HuH-7 (cell line): ENCODE measurements around the gene ARHGAP6.

Experiments
- DNase-seq: peaks from one replicate; pipeline ENCODE4 v3.0.0; 2011; ENCODE audit warnings: low spot score

Gene ARHGAP6

DNA sequence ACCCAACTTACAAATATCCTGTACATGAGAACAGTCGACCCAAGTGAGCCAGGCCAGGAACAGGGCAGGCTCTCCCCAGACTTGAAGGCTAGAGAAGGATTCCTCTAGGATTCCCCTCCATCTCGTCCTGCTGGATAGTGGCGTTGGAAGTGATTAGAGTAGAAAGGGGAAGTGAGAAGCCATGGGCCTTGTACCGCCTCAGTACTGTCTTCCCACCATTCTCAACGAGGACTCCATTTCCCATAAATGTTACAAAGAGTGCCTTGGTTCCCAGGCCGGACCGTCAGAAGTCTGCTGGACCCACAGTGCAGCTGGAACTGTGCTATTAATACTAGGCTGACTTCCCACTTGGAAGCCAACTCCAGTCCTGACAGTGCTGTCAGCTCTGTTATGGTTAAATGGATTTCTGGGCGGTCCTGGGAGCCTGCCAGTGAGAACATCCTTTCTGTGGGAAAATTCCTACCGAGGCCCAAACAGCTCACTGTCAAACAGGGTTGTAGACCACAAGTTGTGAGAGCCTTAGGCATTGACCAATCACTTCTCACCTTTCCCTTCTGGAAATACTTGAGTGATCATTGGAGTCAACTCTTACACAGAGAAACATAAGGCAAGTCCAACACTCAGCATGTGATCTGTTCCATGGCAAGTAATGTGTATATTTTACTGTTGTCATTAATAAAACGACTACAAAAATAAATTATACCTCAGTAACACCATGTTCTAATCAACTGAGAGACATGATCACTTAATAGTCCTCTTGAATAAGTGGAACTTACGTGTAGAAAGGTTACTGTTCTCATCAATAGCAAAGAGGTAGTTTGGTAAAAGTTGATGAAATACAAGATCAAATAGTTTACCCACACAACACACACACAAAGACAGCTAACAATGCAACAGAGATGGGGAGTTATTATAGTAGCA, 314.1 kb downstream of the ARHGAP6 start:
- no peak for DNase-seq

GRCh38 chrX:11349661-11350337, 315.9 kb downstream of the ARHGAP6 start:
- no peak for DNase-seq

DNA sequence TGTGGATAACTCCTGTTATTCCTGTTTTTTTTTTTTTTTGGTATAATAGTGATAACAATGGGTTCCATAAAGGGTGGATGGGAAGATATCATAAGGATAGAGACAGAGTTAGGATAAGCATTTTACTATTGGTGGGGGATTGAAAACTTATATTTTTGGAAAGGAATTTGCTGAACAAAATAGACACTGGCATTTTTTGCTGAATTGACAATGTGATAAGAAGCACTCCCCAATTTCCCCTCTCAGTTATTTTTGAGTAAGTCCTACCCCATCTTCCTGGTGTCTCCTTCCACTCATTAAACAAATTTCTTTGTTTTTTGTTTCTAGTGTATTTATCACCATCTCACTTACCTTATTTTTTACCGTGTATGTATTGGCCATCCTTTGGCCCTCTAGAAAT, 316.7 kb downstream of the ARHGAP6 start:
- no peak for DNase-seq

DNA sequence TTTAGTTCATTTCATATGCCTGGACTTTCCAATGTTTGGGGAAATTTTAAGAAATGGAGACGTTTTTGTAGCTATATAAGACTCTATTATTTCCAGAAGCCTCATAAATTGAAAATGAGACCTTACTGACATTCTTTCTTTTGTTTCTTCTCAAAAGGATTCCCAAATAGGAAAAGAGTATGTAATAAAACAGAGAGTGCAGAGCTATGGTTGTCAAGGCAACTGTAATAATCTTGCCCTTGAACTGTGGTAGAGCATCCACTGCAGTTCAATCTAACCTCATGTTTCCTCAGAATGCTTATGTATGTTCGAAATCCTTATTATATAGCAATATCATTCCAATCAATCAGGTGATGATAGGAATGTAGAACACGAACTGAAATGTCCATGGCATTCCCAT, 318.4 kb downstream of the ARHGAP6 start:
- DNase-seq, result no peak

GRCh38 chrX:11346121-11346682, 319.5 kb downstream of the ARHGAP6 start:
- DNase-seq, result no peak

DNA sequence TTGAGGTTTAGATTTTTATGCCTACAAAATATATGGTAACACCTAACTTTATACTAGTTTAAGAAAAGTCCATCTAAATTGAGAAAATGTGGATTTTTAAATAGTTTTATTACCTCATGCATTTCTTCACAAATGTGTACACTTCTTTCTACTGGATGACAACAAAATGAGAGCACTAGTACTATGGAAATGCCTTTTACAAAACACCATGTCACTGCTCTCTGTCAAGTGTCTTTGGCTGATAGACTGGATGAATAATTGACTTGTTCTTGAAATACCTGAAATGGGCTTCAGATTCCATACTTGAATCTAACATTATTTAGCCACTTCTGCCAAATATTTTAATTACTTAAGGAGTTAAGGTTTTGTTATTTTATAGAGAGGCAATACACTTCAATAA, 323.0 kb downstream of the ARHGAP6 start:
- no peak for DNase-seq

DNA sequence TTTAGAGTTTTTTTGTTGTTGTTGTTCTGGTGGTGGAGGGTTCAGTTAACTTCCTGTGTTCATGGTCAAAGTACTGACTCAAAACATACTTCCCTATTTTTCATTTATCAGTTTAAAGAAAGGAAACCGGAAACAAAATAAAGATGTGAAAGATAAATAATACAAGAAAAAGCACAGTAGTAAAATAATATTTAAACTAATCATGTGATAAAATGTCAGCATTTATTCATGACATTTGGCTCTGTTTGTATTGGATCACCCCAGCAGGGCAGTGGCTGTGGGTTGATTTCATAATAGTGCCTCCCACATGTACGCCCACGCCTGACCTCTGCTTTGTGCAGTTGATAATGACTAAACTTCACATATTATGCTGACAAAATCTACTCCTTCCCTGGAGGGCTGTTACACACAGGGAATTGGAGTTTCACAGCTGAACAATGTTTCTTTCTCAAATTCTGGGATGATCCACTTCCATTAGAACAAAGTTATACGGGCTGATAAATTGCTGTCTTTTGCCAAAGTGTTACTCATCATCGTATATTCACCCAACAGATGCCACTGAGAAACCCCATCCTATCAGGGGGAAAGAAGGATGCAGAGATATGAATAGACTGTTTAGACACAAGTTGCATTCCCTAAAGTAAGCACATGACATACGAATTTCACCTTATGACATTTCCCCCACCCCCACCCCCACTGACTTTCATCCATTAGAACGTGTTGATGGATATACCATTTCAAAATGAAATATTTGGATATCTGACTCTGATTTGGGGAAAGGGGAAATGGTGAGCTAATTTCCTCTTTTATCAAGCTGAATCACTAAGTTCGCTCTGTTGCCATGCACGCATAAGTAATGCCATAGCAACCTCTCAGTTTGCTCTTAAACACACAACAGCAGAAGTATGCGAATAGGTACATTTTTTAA, 324.2 kb downstream of the ARHGAP6 start:
- DNase-seq, result no peak

- DNase-seq, result no peak
Measured at GRCh38 chrX:11337292-11338009, 328.3 kb downstream of the ARHGAP6 start.

DNA sequence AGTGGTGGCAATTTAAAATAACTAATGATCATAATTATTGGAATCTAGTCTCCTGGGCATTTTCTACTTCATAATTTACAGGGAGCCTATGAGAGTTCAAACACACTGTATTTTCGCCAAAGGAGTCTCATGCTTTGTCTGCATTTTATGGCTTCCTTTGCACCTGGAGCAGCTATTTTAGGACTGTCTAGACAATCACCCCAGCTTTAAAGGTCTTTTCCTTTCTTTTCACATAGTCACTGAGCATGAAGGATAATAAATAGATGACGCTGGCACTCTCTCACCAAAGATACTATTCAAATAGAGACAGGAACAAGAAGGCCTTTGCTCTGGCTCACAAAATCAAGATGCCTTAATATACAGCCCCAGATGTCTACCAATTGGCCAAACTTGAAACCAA, 329.5 kb downstream of the ARHGAP6 start:
- DNase-seq, result no peak

- no peak for DNase-seq
Measured at GRCh38 chrX:11334165-11334564, 331.6 kb downstream of the ARHGAP6 start.

- no peak for DNase-seq
Measured at GRCh38 chrX:11331788-11332187, 333.9 kb downstream of the ARHGAP6 start.

- no peak for DNase-seq
Measured at GRCh38 chrX:11329021-11329420, 336.7 kb downstream of the ARHGAP6 start.

DNA sequence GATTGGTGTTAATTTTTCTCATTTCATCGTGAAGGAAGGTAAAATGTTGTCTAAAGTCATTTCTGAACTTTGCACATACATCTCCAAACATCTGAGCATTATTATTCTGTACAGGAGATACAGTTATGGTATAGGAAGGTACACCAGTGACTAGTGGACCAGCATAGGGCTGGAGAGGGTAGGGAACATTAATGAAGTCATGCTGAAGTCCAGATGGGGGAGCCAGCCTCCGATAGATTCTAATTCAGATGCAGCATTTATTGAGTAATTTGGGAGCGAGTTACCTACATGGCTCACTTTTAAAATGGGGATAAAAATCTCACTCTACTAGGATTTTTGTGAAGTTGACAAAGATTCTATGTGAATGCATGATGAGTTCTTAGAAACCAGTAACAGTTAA, 337.6 kb downstream of the ARHGAP6 start:
- DNase-seq, result no peak

GRCh38 chrX:11321986-11322385, 343.7 kb downstream of the ARHGAP6 start:
- DNase-seq, result no peak

DNA sequence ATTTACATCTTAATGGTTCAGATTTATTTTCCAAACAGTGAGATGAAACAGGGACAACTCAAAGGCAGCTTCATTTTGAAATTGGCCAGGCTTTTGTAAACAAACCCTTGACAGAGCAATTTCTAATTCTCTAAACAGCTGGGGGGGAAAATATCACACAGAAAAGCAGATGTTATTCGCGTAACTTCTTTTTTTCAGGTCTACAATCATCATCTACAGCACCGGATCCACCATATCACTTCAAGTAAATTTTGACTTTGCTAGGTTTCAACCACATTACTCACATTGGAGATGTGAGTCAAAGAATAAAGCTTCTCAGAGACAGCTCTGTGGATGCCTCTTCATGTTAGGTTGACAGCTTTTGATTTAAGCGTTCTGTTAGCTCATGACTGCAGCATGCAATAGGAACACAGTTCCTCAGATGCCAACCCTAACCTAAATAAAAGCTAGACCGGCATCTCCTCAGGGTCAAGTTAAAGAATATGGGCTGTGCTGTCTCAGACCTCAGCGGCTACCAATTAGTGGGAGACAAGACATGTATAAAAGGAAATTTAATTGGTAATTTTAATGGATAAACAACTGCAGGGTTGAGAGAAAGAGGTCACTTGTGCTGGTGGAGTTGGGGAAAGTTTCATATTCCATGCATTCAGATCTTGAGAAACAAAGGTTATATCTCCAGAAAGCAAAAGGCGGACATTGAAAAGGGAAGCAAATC, 345.8 kb downstream of the ARHGAP6 start:
- DNase-seq, result no peak

GRCh38 chrX:11311706-11312105, 354.0 kb downstream of the ARHGAP6 start:
- DNase-seq, result no peak

- DNase-seq, result no peak
Measured at GRCh38 chrX:11309220-11309619, 356.5 kb downstream of the ARHGAP6 start.

GRCh38 chrX:11305641-11306040, 360.1 kb downstream of the ARHGAP6 start:
- DNase-seq, result no peak

DNA sequence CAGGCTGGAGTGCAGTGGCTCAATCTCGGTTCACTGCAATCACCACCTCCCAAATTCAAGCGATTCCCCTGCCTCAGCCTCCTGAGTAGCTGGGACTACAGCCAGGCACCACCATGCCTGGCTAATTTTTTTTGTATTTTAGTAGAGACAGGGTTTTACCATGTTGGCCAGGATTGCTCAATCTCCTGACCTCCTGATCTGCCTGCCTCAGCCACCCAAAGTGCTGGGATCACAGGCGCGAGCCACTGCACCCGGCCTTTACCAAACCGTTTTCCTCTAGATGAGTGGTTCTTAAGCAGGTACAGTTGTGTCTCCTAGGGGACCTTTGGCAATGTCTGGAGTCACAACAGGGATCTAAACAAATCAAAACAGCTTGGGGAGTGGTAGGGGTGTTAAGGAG, 360.9 kb downstream of the ARHGAP6 start:
- no peak for DNase-seq

GRCh38 chrX:11298600-11298999, 367.1 kb downstream of the ARHGAP6 start:
- no peak for DNase-seq

DNA sequence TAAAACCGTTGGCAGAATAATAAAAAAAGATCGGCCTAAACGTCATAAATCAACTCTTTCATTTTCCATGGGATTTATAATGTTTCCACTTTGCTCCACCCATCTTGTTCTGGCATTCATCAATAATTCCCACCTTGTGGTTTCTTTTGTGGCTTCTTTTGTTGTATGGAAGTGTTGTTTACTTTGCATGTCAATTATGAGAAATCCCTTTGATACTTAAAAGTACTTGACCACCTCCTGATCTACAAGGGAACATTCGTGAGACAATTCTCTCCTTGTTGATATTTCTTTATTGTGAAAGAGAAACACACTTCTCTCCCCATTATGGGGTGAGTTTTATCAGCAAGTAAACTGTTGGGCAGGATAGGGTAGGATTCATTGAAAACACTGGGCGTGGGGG, 369.7 kb downstream of the ARHGAP6 start:
- DNase-seq, result no peak
